ENCODE measurements around the gene RCVRN. TPM values are rescaled to one million over a fixed set of nuclear protein-coding genes. Genes with fewer than 3 reads are reported as not detected.

RCVRN gene
- total RNA-seq, 1 donor from 2014 or later, result not detected

- Mint-ChIP-seq H3K27ac (ENCODE audit: unreplicated experiment) (no peak overlapping the region), H3K36me3 (ENCODE audit: unreplicated experiment) (no peaks in the 10 kb centered on the region), H3K9me3 (ENCODE audit: unreplicated experiment) (peaks cover 1% of the 10 kb centered on the region), H3K4me3 (ENCODE audit: unreplicated experiment) (no peak overlapping the region), H3K27me3 (ENCODE audit: unreplicated experiment) (no peaks in the 10 kb centered on the region), H3K4me1 (ENCODE audit: low read depth, unreplicated experiment) (no peaks in the 10 kb centered on the region)
- TF ChIP-seq CTCF (IDR thresholded peaks at IDR 0.05; ENCODE audit: partially characterized antibody, unreplicated experiment), result no peak
- no peak for DNase-seq
Observed at GRCh38 chr17:9854255-9854654, 50.8 kb downstream of the RCVRN start.

DNA sequence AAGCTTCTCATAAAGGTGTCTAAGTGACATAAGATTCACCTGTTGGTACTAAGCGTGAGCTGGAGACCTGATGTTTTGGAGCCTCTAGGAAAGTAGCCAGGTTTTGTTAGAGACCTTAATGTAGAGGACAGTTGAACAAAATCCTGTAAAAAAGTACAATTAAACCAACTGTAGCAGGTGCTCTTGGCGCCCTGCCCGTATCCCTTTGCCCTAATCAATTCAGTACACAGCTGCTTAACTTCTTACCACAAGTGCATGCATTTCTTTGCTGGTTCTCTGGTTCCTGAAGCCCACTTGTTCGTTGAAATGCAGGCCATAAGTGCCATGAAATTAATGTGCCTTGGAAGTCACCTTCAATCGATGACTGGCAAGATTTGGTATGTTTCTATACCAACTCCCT lies 54.9 kb downstream of the RCVRN start:
- H3K27me3 Mint-ChIP-seq (ENCODE audit: unreplicated experiment), result no peaks in the 10 kb centered on the region
- no peaks in the 10 kb centered on the region for H3K4me1 Mint-ChIP-seq (ENCODE audit: low read depth, unreplicated experiment)
- no peak overlapping the region for H3K27ac Mint-ChIP-seq (ENCODE audit: unreplicated experiment)
- no peak for TF ChIP-seq CTCF (IDR thresholded peaks at IDR 0.05; ENCODE audit: partially characterized antibody, unreplicated experiment)
- H3K4me3 Mint-ChIP-seq (ENCODE audit: unreplicated experiment), result no peak overlapping the region
- DNase-seq, result no peak
- no peaks in the 10 kb centered on the region for H3K36me3 Mint-ChIP-seq (ENCODE audit: unreplicated experiment)
- no peaks in the 10 kb centered on the region for H3K9me3 Mint-ChIP-seq (ENCODE audit: unreplicated experiment)

Other genes starting within 250 kb of the RCVRN start
- gene DHRS7C, start 113.7 kb downstream of the RCVRN start, total RNA-seq (ENCODE audit: unreplicated experiment), result not detected
- gene GSG1L2, start 83.2 kb downstream of the RCVRN start, total RNA-seq (ENCODE audit: unreplicated experiment), result not detected
- gene GLP2R, start 79.3 kb downstream of the RCVRN start, total RNA-seq (ENCODE audit: unreplicated experiment), result not detected